H1 (cell line): ENCODE results near the gene IFNK. TPM values are rescaled to one million over a fixed set of nuclear protein-coding genes. Genes with fewer than 3 reads are reported as not detected.

Experiments
- MAX ChIP-seq: IDR thresholded peaks from 2 replicates; pipeline ENCODE4 v1.6.1; 2012; ENCODE audit warnings: inconsistent platforms
- polyA plus RNA-seq, 7 experiments: library from polyadenylated mRNA; depleted of rRNA in 3 of 7; stranded (reverse) in 5 of 7; unstranded in 2 of 7; fragments of >200 nt in 5 of 7; fragments of 200-250 nt in 2 of 7; gene quantifications; 1 replicate in 5 of 7; 2 replicates in 1 of 7; 4 replicates in 1 of 7; pipeline versions ENCODE4 v1.2.1 to v1.2.3, GENCODE V29; 2011 to 2013; ENCODE audit warnings: missing spikeins in 2 of 7, mixed read lengths in 2 of 7
- total RNA-seq: library from RNA; stranded (reverse); fragmentation: NEBNext Ultra II Directional; extraction: Animal tissue kit (Norgen Biotek cat#: 25700); gene quantifications from 2 replicates; pipeline ENCODE4 v1.2.1, GENCODE V29; 2021

The IFNK gene
- total and polyA plus RNA-seq, 2 of the 8 experiments (the other 6 are each of a cell fraction or from before 2014, with no cell fraction given), result not detected

DNA sequence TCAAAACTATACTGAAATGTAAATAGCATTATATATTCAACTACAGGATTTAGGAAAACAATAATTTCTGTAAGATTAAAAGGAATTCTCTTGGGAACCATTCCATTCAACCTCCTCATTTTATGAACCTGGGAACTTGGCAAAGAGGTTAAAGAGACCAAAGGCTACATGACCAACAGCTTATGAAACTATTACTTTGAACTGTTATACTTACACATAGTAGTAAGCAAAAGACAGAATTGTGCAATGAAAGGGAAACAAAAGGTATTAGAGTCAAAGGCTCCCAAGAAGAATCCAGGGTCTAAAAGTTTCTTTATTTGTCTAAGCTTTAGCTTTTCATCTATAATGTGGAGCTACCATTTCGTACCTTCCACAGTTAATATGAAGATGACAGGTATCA, 42.0 kb downstream of the IFNK start (continued):
- no peak for TF ChIP-seq MAX
